Fibroblast of mammary gland (primary cell): ENCODE data around the gene GJB3.
A peak's percentile ranks its signal among the peaks of the same experiment; 100 is the strongest.

Experiments
- DNase-seq: peaks from one replicate; pipeline ENCODE4 v3.0.0-alpha.2; 2010; ENCODE audit warnings: low read depth
- H3K4me3 ChIP-seq: 2 replicates; pipeline ENCODE4 v1.5.1; 2011; ENCODE audit warnings: low read depth, mild to moderate bottlenecking, low read length, moderate library complexity; ENCODE audit not compliant: control insufficient read depth
- CTCF ChIP-seq: conservative IDR thresholded peaks from 2 replicates; pipeline ENCODE4 v1.5.1; 2011; ENCODE audit warnings: low read depth, low read length, inconsistent platforms; ENCODE audit not compliant: control insufficient read depth, insufficient read depth

The GJB3 gene

GRCh38 chr1:34792868-34793727 lies 12.1 kb downstream of the GJB3 start, which contains the start of gene GJA4:
Gene GJA4, plus strand, starts transcription at chr1:34792999. Its CDS starts 1,215 bp downstream, at chr1:34794214.
- no peak within 1 kb of the TSS for H3K4me3 ChIP-seq
- DNase-seq: no peak
- no peak for TF ChIP-seq CTCF

GRCh38 chr1:34794001-34794789 lies 13.2 kb downstream of the GJB3 start:
- TF ChIP-seq CTCF: no peak
- DNase-seq: no peak
- H3K4me3 ChIP-seq: no peak overlapping the region

DNA sequence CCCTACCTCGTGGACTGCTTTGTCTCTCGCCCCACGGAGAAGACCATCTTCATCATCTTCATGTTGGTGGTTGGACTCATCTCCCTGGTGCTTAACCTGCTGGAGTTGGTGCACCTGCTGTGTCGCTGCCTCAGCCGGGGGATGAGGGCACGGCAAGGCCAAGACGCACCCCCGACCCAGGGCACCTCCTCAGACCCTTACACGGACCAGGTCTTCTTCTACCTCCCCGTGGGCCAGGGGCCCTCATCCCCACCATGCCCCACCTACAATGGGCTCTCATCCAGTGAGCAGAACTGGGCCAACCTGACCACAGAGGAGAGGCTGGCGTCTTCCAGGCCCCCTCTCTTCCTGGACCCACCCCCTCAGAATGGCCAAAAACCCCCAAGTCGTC lies 13.8 kb downstream of the GJB3 start:
- DNase-seq: no peak
- no peak overlapping the region for H3K4me3 ChIP-seq
- no peak for TF ChIP-seq CTCF

GRCh38 chr1:34795916-34796315 lies 14.9 kb downstream of the GJB3 start:
- no peak overlapping the region for H3K4me3 ChIP-seq
- no peak for TF ChIP-seq CTCF
- DNase-seq: no peak

GRCh38 chr1:34796990-34797389 lies 16.0 kb downstream of the GJB3 start:
- H3K4me3 ChIP-seq: no peak overlapping the region
- no peak for DNase-seq
- no peak for TF ChIP-seq CTCF

DNA sequence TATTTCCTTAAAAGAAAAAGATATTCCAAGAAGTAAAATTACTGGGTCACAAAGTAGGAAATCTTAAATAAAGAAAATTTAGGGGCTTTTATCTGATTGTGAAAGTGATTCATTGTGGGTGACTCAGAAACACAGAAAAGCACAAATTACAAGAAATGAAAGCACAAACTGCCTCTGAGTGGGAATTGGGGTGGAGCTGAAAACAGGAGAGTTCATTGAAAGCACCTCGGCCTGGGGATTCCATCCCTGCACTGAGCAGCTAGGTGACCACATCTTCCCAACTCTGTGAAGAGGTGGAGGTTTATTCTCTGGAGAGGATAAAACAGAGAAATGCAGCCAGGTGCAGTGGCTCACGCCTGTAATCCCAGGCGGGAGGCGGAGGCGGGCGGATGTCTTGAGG lies 19.2 kb downstream of the GJB3 start:
- no peak overlapping the region for H3K4me3 ChIP-seq
- DNase-seq: peak; percentile 39
- TF ChIP-seq CTCF: no peak
